NCI-H146 (cell line): ENCODE results near the gene PA2G4.
A peak's percentile ranks its signal among the peaks of the same experiment; 100 is the strongest.
"Not testable (repeated sequence)": the region's sequence is repeated elsewhere in the genome, so short reads cannot be mapped to it uniquely, and the experiment has no call there.

ENCODE experiments used
- DNase-seq: peaks from one replicate; lab custom pipeline; 2025; lab: John Stamatoyannopoulos, UW

The PA2G4 gene

DNA sequence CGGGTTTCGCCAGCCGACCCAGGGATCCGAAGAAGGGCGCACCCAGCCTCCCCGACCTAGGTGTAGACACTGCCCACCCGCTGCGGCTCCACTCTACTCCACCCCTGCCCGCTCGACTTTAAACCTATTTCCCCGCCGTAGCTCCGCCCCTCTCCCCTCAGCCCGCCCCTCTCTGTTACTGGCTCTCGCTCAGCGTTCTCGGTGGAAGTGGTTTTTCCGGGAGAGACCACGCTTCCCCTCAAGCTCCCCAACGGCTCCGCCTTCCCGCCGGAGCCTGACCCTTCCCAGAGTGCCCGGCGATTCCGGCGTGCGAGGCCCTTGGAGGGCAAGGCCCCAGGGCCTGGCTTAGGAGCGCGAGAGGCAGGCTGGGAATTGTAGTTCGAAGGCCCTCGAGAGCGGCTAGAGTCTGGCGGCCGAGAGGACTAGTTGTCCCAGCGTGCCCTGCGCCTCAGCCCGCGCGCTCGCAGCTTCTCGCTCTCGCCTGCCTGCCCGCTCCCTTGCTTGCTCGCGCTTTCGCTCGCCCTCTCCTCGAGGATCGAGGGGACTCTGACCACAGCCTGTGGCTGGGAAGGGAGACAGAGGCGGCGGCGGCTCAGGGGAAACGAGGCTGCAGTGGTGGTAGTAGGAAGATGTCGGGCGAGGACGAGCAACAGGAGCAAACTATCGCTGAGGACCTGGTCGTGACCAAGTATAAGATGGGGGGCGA, at the start of gene PA2G4:
Gene PA2G4, plus strand, starts transcription at position 451 of the 706 bp plus-strand sequence. Its CDS starts 179 bp downstream, at position 630.
- peak; percentile 100 for DNase-seq

- DNase-seq, result not testable (repeated sequence)
These were observed 44.4 kb upstream of the PA2G4 start for GRCh38 chr12:56059964-56060363.

- DNase-seq, result no peak
These were observed 42.4 kb upstream of the PA2G4 start for GRCh38 chr12:56061982-56062381.

DNA sequence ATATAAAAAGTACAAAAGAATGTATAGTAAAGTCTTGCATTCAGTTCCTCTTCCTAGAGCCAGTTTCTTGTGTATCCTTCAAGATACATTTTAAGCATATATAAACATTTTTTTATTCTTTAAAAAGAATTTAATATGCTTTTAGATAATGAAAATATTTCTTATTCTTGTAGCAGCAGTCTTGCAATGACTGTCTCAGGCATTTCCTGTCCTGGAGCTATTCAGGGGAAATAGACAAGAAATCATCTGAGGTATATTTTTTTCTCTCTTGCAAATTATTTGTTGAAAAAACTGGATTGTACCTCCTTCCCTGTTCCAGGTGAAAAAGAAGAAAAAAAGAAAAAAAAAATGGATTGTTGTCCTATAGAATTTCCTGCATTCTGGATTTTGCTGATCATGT, 41.4 kb upstream of the PA2G4 start:
- DNase-seq, result no peak

DNA sequence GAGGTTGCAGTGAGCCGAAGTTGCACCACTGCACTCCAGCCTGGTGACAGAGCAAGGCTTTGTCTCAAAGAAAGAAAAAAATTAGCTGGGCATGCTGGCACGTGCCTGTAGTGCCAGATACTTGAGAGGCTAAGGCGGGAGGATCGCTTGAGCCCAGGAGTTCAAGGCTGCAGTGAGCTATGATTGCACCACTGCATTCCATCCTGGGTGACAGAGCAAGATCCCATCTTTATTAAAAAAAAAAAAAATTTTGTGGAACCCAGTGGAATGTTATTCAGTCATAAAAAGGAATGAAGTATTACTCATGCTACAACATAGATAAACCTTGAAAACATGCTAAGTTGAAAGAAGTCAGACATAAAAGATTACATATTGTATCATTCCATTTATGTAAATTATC, 32.7 kb upstream of the PA2G4 start:
- DNase-seq, result no peak

DNA sequence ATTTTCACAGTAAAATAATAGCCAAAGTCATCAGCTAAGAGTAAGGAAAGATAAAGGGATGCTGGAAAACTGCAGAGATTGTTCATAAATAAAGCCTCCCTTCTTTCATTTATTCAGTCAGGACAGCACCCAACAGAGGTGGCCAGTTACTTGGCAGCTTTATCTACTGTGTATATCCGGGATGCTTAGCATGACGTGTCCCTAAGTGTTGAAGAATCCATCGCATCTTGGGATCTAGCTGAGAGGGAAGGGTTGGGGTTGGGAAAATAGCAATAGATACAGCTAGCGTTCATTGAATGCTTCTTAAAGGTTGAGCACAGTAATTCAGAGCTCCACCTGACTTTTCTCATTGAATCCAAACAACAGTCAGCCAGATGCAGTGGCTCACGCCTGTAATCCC, 30.0 kb upstream of the PA2G4 start:
- DNase-seq, result no peak

DNA sequence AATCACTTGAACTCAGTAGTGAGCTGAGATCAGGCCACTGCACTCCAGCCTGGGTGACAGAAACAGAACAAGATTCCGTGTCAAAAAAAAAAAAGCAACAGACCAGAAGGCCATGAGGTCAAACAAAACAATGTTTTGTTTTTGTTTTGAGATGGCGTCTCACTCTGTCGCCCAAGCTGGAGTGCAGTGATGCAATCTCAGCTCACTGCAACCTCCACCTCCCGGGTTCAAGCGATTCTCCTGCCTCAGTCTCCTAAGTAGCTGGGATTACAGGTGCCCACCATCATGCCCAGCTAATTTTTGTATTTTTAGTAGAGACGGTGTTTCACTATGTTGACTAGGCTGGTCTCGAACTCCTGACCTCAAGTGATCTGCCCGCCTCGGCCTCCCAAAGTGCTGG, 26.4 kb upstream of the PA2G4 start:
- not testable (repeated sequence) for DNase-seq

DNA sequence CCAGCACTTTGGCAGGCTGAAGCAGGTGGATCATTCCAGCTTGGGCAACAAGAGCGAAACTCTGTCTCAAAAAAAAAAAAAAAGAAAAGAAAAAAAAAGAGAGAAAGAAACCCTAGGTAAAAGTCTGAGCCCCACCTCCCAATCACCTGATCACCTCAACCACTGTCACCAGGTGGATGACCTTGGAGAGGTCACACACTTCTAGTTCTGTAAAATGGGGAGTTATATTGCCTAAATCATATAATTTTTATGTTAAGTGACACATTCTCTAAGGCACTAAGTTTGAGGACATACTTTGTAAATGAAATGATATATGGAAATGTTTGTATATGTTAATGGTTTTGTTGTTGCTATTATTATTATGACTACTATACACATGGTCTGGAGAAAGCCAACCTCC, 25.9 kb upstream of the PA2G4 start:
- no peak for DNase-seq

DNA sequence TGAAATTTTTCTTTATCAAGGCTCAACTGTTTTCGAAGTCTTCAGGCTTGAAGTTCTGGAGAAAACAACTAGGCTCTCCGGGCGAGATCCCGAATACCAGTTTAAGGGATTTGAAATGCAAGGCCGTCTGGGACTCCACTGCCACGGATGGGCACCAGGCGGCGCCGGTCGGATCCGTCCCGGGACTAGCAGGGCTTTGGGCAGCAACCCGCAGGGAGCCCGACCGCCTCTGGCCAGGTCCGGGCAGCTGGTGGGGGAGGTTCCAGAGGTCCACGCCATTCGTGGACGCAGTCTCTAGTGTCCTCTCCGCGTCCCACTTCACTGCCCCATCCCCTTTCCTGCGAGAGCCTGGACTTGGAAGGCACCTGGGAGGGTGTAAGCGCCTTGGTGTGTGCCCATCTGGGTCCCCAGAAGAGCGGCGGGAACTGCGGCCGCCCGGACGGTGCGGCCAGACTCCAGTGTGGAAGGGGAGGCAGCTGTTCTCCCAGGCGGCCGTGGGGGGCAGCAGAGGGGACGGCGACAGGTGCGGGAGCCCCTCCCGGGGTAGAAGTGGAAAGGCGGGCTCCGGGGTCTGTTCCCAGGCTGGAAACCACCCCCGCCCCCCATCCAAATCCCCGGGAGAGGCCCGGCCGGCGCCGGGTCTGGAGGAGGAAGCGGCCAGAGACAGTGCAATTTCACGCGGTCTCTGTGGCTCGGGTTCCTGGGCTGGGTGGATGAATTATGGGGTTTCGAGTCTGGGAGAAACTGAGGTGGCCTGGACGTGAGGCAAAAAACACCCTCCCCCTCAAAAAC, 25.2 kb upstream of the PA2G4 start:
- DNase-seq, result peak; percentile 80

GRCh38 chr12:56079723-56080555, 24.4 kb upstream of the PA2G4 start, which contains the start of gene ERBB3:
TSS of gene ERBB3 (plus strand) at chr12:56080165. CDS start at chr12:56080301, 136 bp downstream.
- DNase-seq, result peak; percentile 74

- no peak for DNase-seq
These were observed 23.7 kb upstream of the PA2G4 start for GRCh38 chr12:56080556-56081138.

DNA sequence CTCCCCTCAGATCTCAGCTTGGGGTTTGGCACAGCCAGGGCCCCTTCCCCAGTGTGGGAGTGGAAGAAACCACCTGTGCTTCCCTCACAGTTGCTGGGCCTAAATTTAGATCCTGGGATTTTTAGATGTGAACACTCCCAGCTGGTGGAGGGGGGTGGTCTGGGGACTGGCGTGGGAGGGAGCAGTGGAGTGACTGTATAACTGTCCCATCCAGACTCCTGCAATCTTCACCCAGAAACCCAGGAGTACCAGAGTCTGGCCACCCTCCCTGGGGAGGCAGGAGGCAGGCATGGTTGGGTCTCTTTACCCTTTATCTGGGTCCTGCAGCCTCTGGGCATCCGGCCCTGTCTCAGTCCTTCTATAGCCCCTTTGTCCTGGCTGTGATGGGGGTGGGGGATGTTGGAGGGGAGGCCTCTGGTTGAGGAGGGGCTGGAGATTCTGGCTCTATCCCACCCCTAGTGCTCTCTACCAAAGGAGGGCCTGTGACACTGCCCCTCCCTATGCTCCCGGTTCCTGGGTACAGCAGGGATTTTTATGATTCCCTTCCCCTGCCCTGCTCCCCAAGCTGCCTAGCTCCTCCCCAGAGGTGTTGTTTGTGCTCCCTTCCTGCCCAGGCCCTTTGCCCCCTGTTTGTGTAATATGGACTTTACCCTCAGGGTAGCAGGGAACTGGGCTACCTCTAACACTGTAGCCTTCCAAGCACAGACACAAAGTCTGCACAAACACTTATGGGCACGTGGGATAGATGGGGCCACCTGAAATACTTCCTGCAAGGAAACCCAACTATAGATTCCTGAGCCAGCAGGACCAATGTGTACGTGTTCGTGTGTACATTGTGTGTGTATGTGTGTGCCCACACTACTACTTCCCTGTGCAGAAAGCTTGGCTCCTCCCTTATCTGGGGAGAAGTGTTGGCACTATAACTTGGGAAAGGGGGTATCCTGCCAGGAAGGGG, 22.7 kb upstream of the PA2G4 start:
- no peak for DNase-seq

DNA sequence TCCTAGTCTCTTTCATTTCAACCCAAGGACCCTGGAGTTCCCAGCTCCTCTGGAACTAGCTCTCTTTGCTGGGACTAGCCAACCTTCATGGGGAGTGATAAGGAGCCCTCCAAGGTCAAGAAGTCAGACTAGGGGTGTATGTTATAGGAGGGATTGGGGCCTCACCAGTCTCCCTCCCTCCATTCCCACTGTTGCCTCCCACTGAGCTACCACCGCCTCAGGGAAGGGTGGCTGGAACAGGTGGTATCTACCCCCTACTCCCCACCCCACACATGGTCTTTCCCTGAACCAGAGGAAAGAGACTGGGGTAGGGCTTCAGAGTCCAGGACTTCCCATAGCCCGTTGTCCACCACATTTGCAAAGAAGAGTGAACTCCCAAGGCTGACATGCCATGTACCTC, 22.0 kb upstream of the PA2G4 start:
- no peak for DNase-seq

- DNase-seq, result no peak
These were observed 21.4 kb upstream of the PA2G4 start for GRCh38 chr12:56082967-56083366.

- DNase-seq, result peak; percentile 18
These were observed 19.3 kb upstream of the PA2G4 start for GRCh38 chr12:56084958-56085543.

DNA sequence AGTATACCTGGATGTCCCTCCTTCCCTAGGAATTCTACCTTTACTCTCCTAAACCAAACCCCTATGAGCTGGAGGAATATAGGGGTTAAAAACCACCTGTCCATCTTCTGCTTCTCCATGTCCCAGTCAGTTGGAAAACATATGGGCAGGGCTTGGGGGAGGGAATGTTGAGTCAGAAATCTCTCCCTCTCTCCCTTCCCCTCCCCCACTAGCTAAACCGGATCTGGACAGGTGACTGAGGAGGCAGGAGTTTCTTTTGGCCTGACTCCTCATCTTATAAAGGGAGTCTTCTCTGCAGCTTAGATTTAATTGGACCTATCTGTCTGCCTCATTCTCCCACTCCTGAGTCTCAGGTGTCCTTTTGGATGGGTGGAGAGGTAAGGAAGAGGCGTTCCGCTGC, 18.3 kb upstream of the PA2G4 start:
- no peak for DNase-seq

DNA sequence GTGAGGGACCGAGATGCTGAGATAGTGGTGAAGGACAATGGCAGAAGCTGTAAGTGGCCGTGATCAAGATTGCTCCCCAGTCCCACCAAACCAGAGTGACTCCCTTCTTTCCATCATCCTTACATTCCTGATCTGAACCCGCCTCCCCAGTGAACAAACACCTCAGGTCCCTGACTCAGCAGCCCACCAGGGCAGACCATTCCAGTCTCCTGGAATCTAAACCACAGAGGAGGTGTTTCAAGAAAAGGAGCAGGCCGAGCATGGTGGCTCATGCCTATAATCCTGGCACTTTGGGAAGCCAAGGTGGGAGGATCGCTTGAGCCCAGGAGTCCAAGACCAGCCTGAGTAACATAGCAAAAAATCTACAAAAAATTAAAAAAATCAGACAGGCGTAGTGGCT, 17.8 kb upstream of the PA2G4 start:
- no peak for DNase-seq

DNA sequence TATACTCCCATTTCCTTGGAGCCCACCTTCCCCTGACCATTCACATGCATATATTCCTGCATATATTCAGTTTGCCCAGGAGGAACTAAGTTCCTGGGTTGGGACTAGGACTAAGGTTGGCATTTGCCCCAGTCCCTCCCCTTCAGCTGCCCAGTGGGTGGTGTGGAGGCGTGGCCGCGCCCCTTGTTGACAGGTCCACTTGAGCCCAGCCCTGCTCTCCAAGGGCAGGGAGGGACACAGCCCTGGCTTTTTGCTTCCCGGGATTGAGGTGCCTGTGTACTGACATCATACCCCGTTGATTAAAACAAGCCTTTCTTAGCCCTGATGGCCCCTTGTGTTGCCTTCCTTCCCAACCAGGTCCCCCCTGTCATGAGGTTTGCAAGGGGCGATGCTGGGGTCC, 17.1 kb upstream of the PA2G4 start:
- DNase-seq, result no peak

DNA sequence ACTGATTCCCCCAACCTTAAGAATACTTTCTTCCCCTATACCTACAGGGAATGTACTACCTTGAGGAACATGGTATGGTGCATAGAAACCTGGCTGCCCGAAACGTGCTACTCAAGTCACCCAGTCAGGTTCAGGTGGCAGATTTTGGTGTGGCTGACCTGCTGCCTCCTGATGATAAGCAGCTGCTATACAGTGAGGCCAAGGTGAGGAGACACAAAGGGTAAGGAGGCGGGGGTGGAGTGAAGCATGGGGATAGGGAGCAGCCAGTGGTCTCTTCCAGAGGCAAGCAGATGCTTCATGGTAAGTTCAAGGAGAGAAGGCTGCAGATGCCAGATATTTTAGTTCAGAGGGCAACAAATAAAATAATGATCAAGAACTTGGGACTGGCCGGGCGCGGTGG, 6.6 kb upstream of the PA2G4 start:
- DNase-seq, result no peak

GRCh38 chr12:56098592-56098991, 5.8 kb upstream of the PA2G4 start:
- DNase-seq, result no peak

DNA sequence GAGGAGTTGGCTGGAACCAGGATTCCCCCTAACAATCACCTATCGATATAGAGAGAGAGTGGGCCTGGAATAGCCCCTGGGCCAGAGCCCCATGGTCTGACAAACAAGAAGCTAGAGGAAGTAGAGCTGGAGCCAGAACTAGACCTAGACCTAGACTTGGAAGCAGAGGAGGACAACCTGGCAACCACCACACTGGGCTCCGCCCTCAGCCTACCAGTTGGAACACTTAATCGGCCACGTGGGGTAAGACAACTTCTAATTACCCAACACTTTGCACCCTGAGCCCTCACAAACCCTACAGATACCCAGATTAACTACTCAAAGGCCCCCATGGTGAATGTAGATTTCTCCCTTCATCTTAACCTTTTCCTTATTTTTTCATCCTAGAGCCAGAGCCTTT, 4.6 kb upstream of the PA2G4 start:
- no peak for DNase-seq
